Liver (tissue), 9 donors: ENCODE measurements around the gene MMP8. TPM values are rescaled to one million over a fixed set of nuclear protein-coding genes. Genes with fewer than 3 reads are reported as not detected.
A peak's percentile ranks its signal among the peaks of the same experiment; 100 is the strongest.
"Not testable (repeated sequence)": the region's sequence is repeated elsewhere in the genome, so short reads cannot be mapped to it uniquely, and the experiment has no call there.

ENCODE experiments used
- DNase-seq: peaks from one replicate; pipeline ENCODE4 v3.0.0-alpha.2; 2017; ENCODE audit warnings: low spot score
- H3K27ac ChIP-seq, 2 donors: one replicate each; pipeline ENCODE4 v1.7.0; 2013; ENCODE audit warnings: inconsistent platforms in 2 of 2, low read length in 2 of 2, control low read depth in 1 of 2, low read depth in 1 of 2, mild to moderate bottlenecking in 1 of 2
- H3K27me3 ChIP-seq, 4 donors: one replicate each; pipeline versions ENCODE4 v1.6.1 to v1.7.0; 2013; ENCODE audit warnings: low read length in 3 of 4, inconsistent platforms in 1 of 4, mild to moderate bottlenecking in 1 of 4, moderate library complexity in 1 of 4; ENCODE audit not compliant: control insufficient read depth in 4 of 4, insufficient read depth in 4 of 4
- H3K36me3 ChIP-seq, 4 donors: one replicate each; pipeline versions ENCODE4 v1.6.1 to v1.7.0; 2013; ENCODE audit warnings: low read length in 3 of 4, mild to moderate bottlenecking in 3 of 4, low read depth in 1 of 4, moderate library complexity in 1 of 4; ENCODE audit not compliant: control insufficient read depth in 4 of 4, insufficient read depth in 3 of 4
- H3K4me1 ChIP-seq, 4 donors: one replicate each; pipeline versions ENCODE4 v1.6.1 to v1.7.0; 2013; ENCODE audit warnings: low read length in 3 of 4, mild to moderate bottlenecking in 3 of 4, moderate library complexity in 1 of 4; ENCODE audit not compliant: control insufficient read depth in 4 of 4, insufficient read depth in 4 of 4
- H3K4me3 ChIP-seq, 3 donors: one replicate each; pipeline versions ENCODE4 v1.6.1 to v1.7.0; 2013; ENCODE audit warnings: low read length in 3 of 3, control low read depth in 1 of 3, low read depth in 1 of 3, mild to moderate bottlenecking in 1 of 3
- H3K9ac ChIP-seq, 2 donors: one replicate each; pipeline ENCODE4 v1.7.0; 2013; ENCODE audit warnings: low read length in 2 of 2, mild to moderate bottlenecking in 2 of 2, moderate library complexity in 2 of 2, control low read depth in 1 of 2, low read depth in 1 of 2
- H3K9me3 ChIP-seq, 4 donors: one replicate each; pipeline versions ENCODE4 v1.6.1 to v1.7.0; 2013; ENCODE audit warnings: low read length in 3 of 4; ENCODE audit not compliant: control insufficient read depth in 4 of 4
- ATF3 ChIP-seq: IDR thresholded peaks from 2 replicates; pipeline ENCODE4 v1.6.1; 2016; ENCODE audit warnings: antibody characterized with exemption
- CTCF ChIP-seq: fragments of 150-350 bp; IDR thresholded peaks from 2 replicates; pipeline ENCODE4 v1.5.1; 2017; ENCODE audit warnings: improper control_type of control experiment, low read depth, low read length; ENCODE audit not compliant: missing input control
- EGR1 ChIP-seq, 2 donors: IDR thresholded peaks; 2 replicates each; pipeline ENCODE4 v1.6.1; 2016 to 2018; ENCODE audit warnings: antibody characterized with exemption in 2 of 2, low read depth in 2 of 2
- FOXA1 ChIP-seq: IDR thresholded peaks from 2 replicates; pipeline ENCODE4 v1.6.1; 2016; ENCODE audit warnings: antibody characterized with exemption
- HNF4A ChIP-seq, 2 donors: conservative IDR thresholded peaks; 2 replicates each; pipeline ENCODE4 v1.6.1; 2016; ENCODE audit warnings: antibody characterized with exemption in 2 of 2, mild to moderate bottlenecking in 2 of 2
- NR2F2 ChIP-seq: IDR thresholded peaks from 2 replicates; pipeline ENCODE4 v1.6.1; 2016; ENCODE audit warnings: antibody characterized with exemption
- RAD21 ChIP-seq, 2 donors: IDR thresholded peaks; 2 replicates each; pipeline ENCODE4 v1.6.1; 2016; ENCODE audit warnings: antibody characterized with exemption in 2 of 2, mild to moderate bottlenecking in 2 of 2
- REST ChIP-seq: IDR thresholded peaks from 2 replicates; pipeline ENCODE4 v1.6.1; 2016; ENCODE audit warnings: antibody characterized with exemption, mild to moderate bottlenecking
- SP1 ChIP-seq: IDR thresholded peaks from 2 replicates; pipeline ENCODE4 v1.6.1; 2018; ENCODE audit warnings: antibody characterized with exemption, mild to moderate bottlenecking
- YY1 ChIP-seq: IDR thresholded peaks from 2 replicates; pipeline ENCODE4 v1.6.1; 2016; ENCODE audit warnings: antibody characterized with exemption, mild to moderate bottlenecking
- WGBS: extraction: QIAGEN DNeasy Blood & Tissue Kit; methylation state at CpG from one replicate; pipeline ENCODE4 v1.1.7; 2013; 5-methylcytosine and 5-hydroxymethylcytosine counted together
- polyA plus RNA-seq, 2 donors: library from polyadenylated mRNA; stranded (reverse) in 1 of 2; unstranded in 1 of 2; fragments of 200-250 nt in 1 of 2; fragments of >200 nt in 1 of 2; fragmentation: Nextera tagmentation in 1 of 2; extraction: Ambion mirVana in 1 of 2; gene quantifications; one replicate each; pipeline versions ENCODE4 v1.2.1 to v1.2.3, GENCODE V29; 2013 to 2015
- total RNA-seq, 2 donors: library from RNA; depleted of rRNA; stranded (reverse); fragments of >200 nt; gene quantifications; one replicate each; pipeline ENCODE4 v1.2.3, GENCODE V29; 2014
- TF ChIP-seq, protein P1 (sequence below): IDR thresholded peaks from 2 replicates; pipeline ENCODE4 v1.6.1; 2016; ENCODE audit warnings: antibody characterized with exemption
- TF ChIP-seq, protein P2 (sequence below): IDR thresholded peaks from 2 replicates; pipeline ENCODE4 v1.6.1; 2016; ENCODE audit warnings: antibody characterized with exemption
- donor health status: healthy.
- donor health status: healthy.
- donor health status: healthy.
- donor health status: healthy.
- donor health status: healthy.

The MMP8 gene
- total and polyA plus RNA-seq, 4 donors: 0.15 to 3.5 (median 0.36) TPM

DNA sequence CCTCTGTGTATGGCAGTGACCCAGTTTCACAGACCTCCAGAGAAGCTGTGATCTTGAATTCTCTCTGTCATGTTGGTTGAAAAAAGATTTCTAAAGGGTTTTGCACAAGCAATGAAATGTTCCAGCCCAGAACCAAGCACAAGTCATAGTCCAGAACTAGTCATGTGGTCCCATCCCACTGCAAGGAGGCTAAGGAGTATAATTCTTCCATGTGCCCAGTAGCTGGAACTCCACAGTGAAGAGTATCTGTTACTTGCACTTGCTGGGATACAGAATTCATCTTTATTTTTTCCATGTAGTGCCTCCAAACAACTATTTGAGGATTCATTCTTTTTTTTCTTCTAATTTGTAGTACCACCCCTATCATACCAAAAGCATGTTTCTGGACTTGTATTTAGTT, 9.9 kb upstream of the MMP8 start:
- H3K27me3 ChIP-seq: peaks cover 0 to 6% (median 1%) of the 10 kb centered on the region in 4 donors
- H3K9me3 ChIP-seq: no peaks in the 10 kb centered on the region
- no peaks in the 10 kb centered on the region for H3K4me1 ChIP-seq
- H3K9ac ChIP-seq: no peak overlapping the region
- TF ChIP-seq NR2F2: no peak
- TF ChIP-seq SP1: no peak
- TF ChIP-seq REST: no peak
- no peak for TF ChIP-seq RAD21 (IDR thresholded peaks at IDR 0.05)
- TF ChIP-seq CTCF: no peak
- H3K36me3 ChIP-seq: no peaks in the 10 kb centered on the region
- H3K27ac ChIP-seq: no peak overlapping the region
- DNase-seq: no peak
- no peak overlapping the region for H3K4me3 ChIP-seq

DNA sequence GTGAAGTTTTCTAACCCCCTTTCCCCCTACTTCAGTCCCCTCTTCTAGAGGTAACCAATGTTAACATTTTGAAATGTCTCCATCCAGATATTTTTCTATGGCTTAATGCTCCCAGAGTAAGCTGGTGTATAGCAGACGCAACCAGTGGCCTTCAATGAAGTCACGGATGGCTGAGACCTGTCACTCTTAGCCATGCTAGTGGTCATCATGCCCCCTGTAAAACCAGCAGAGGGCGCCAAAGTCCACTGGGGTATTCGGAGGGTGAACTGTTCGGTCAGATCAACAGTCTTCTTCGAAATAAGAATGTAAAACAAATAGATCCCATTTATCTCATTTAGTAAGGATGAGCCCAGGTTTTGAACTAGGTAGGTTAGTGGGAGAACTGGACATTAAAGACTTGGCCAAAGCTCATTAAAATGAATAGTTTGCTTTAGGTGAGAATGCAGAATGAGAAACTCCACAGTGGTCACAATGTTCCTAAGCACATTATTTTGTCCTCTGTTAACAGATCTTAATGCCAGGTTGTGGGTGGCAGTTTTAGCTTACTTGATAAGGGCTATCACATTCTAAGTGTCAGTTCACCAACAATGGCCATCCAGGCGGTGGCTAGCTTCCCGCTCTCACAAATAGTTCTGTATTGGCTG, 8.6 kb upstream of the MMP8 start:
- Histone ChIP-seq H3K36me3 (no peaks in the 10 kb centered on the region), H3K9me3 (no peaks in the 10 kb centered on the region), H3K4me3 (no peak overlapping the region), H3K27me3 (peaks cover 0 to 6% (median 1%) of the 10 kb centered on the region in 4 donors), H3K9ac (no peak overlapping the region), H3K4me1 (no peaks in the 10 kb centered on the region), H3K27ac (no peak overlapping the region)
- DNase-seq: peak; percentile 60
- 37% methylated on average over 8 of the region's 8 CpGs for WGBS
- TF ChIP-seq REST: no peak
- TF ChIP-seq HNF4A (conservative IDR thresholded peaks at IDR 0.05): no peak
- TF ChIP-seq EGR1 (IDR thresholded peaks at IDR 0.05; ENCODE audit: low read depth in 2 of 2): no peak
- peak; percentile 77 to 84 for TF ChIP-seq RAD21 (IDR thresholded peaks at IDR 0.05)
- TF ChIP-seq, protein P1, sequence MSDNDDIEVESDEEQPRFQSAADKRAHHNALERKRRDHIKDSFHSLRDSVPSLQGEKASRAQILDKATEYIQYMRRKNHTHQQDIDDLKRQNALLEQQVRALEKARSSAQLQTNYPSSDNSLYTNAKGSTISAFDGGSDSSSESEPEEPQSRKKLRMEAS: no peak
- no peak for TF ChIP-seq ATF3
- TF ChIP-seq, protein P2, sequence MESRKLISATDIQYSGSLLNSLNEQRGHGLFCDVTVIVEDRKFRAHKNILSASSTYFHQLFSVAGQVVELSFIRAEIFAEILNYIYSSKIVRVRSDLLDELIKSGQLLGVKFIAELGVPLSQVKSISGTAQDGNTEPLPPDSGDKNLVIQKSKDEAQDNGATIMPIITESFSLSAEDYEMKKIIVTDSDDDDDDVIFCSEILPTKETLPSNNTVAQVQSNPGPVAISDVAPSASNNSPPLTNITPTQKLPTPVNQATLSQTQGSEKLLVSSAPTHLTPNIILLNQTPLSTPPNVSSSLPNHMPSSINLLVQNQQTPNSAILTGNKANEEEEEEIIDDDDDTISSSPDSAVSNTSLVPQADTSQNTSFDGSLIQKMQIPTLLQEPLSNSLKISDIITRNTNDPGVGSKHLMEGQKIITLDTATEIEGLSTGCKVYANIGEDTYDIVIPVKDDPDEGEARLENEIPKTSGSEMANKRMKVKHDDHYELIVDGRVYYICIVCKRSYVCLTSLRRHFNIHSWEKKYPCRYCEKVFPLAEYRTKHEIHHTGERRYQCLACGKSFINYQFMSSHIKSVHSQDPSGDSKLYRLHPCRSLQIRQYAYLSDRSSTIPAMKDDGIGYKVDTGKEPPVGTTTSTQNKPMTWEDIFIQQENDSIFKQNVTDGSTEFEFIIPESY: no peak
- no peak for TF ChIP-seq SP1
- TF ChIP-seq CTCF: peak; percentile 62
- no peak for TF ChIP-seq FOXA1
- TF ChIP-seq NR2F2: no peak
- TF ChIP-seq YY1: no peak

DNA sequence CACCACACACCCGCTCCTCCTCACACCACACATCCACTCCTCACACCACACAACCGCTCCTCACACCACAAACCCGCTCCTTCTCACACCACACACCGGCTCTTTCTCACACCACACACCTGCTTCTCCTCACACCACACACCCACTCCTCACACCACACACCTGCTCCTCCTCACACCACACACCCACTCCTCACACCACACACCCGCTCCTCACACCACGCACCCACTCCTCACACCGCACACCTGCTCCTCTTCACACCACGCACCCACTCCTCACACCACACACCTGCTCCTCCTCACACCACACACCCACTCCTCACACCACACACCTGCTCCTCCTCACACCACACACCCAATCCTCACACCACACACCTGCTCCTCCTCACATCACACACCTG, 6.2 kb upstream of the MMP8 start:
- not testable (repeated sequence) for H3K9ac ChIP-seq, H3K4me3 ChIP-seq, H3K36me3 ChIP-seq, H3K9me3 ChIP-seq, H3K4me1 ChIP-seq, H3K27me3 ChIP-seq, H3K27ac ChIP-seq
- DNase-seq: peak; percentile 35
- WGBS: 62% methylated on average over 8 of the region's 8 CpGs
